ENCODE measurements around the gene IRS4.

The IRS4 gene

DNA sequence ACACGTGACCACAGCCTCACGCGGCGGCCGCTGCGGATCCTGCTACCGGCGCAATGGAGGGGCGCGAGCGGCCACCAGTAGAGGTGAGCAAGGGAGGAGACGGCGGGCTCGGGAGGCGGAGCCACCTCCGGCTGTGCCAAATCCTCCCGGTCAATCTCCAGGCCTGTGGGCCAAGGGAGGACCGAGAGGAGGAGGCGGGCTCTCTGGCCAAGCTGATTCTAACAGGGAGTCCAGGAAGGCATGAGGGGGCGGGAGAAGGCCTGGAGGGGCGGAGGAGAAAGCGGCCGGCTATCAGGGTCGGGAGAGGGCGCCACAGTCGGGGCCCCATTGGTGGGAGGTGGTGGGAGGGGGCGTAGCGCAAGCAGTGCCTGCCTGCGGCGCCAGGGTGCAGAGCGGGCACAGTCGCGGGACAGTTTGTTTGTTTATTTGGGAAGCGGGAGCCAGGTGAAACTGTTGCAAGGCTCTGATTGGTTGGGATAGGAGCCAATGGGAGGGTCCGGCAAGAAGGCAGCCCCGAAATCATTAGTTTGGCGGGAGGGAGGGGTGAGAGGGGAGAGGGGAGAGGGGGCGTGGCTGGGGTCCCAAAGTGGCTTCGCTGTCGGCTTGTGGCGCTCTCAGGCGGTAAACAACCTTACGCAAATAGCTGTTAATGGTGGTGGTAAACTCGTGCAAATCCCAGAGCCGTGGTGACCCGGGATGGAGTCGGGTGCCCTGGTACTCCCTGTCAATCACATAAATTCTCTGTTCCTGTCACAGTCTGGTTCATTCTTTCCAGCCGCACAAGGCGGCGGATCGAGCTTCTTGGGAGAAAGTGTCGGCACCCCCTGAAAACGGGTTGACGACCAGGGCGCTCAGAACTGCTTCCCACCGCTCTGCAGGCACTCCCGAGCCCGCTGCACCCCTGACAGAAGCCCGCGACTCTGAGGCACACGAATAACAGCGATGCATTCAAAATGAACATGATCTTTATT lies at the start of gene IRS4:
TSS of gene IRS4 (minus strand) at position 55 of the 971 bp plus-strand sequence.
- DNase-seq (ENCODE audit: low spot score) = no peak

- no peak for DNase-seq (ENCODE audit: low spot score)
Observed at GRCh38 chrX:108772549-108772948, 36.2 kb upstream of the IRS4 start.

DNA sequence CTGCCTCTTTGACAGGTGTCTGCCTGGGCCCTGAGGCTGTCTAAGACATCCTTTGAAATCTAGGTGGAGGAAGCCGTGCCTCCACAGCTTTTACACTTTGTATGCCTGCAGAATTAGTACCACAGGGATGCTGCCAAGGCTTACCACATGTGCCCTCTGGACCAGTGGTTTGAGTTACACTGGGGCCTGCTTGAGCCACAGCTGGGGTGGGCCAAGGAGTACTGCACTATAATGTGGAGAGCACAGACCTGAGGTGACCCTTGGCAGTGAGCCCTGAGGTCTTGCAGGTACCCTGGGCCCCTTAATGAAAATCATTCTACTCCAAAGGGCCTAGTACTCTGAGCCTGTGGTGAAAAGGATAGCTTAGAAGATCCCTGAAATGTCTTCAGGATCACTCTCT lies 27.2 kb upstream of the IRS4 start:
- DNase-seq (ENCODE audit: low spot score) = no peak

DNA sequence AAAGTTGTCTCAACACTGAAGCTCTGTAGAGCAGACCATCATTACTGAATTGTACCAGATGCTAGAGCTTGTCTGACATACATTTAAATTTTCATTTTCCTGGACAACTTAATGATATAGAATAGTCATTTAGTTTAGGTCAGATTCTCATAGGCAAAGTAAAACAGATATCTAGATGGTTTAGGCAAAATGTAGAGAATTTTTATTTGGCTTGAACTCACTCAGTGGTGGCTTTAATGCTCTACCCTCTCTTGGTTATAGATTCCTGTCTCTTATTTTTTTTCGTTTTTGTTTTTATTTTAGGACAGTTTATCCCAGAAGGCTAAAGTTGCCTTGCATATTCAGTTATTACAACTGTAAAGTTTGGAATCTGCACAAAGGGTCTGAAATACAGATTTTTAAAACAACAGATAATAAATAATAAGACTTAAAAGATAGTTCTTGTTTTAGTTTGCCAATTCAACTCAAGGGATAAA lies 4.0 kb upstream of the IRS4 start:
- DNase-seq (ENCODE audit: low spot score) = no peak

GRCh38 chrX:108737754-108738153 lies 1.4 kb upstream of the IRS4 start:
- DNase-seq (ENCODE audit: low spot score) = no peak

- DNase-seq (ENCODE audit: low spot score) = no peak
Observed at GRCh38 chrX:108735679-108736508, 469 bp downstream of the IRS4 start.

DNA sequence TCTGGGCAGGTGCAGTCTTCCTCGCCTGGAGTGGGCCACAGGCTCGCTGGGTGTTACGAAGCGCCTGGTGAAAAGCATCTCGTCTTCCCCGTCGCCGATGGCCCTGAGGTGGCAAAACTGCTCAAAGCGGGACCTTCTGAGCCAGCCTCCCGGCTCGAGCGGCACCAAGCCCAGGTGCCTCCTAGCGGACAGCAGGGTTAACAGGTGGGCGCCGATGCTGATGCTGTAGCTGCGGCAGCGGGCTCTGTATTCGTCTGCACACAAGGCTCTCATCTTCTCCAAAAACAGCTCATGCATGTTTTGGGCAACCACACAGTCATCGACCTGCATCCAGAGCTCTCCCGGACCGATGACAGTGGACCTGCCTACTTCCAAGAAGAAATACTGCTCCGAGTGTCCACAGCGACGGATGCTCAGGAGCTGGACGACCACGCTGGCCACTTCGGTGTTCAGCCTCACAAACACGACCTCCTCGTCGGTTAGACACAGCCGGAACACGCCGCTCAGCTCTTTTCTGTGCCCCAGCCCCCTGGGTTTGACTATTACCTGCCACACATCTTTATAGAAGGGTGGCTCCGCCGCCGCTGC lies 1.2 kb downstream of the IRS4 start:
- no peak for DNase-seq (ENCODE audit: low spot score)

- no peak for DNase-seq (ENCODE audit: low spot score)
Observed at GRCh38 chrX:108734426-108734825, 1.9 kb downstream of the IRS4 start.

DNA sequence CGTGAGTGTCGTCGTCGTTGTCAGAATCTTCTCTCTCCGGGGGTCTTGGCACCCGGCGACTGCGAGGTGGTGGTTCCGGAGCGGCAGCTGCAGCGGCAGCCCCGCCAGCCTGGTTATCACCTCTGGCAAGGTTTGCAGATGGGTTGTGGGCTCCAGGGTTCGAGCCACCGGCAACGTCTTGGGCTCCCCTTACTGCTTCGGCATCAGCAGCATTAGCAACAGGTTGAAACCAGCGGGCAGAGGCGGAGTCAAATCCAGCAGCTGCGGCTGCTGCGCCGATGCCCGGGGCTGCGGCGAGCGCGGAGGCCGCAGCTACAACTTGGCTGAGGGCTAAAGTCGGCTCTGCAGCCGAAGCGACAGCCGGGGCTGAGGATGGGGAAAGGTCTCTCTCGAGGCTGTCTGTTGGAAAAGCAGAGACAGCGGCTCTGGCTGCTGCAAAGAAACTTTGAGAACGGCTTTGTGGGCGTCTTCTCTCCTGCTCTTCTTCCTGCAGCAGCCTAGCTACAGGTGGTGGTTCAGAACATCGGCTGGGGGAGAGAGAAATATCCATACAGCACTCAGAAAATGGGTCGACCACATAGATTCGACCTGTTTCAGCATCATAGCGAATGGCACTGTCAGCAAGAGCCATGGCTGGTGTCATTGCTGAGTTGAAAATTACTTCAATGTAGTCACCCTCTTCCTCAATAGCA lies 3.6 kb downstream of the IRS4 start:
- DNase-seq (ENCODE audit: low spot score) = no peak

DNA sequence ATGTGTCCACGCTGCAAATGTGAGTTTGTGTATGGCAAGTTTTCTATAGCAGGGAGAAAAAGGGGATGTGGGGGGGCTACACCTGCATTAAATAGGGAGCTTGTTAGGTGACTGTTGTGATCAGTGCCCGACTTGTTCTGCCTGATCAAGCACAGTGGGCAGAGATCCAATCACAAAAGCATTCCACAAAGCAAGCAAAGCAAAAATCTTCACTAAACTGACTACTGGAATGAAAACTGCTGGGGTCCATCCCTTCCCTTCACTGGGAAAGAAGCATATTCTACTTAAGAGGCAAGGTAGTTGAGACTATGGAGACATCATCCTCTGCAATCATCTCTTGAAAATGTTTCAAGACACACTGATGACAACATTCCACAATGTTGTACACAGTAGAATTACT lies 5.2 kb downstream of the IRS4 start:
- no peak for DNase-seq (ENCODE audit: low spot score)

- DNase-seq (ENCODE audit: low spot score) = no peak
Observed at GRCh38 chrX:108726748-108727147, 9.6 kb downstream of the IRS4 start.

- DNase-seq (ENCODE audit: low spot score) = no peak
Observed at GRCh38 chrX:108722561-108722960, 13.8 kb downstream of the IRS4 start.

DNA sequence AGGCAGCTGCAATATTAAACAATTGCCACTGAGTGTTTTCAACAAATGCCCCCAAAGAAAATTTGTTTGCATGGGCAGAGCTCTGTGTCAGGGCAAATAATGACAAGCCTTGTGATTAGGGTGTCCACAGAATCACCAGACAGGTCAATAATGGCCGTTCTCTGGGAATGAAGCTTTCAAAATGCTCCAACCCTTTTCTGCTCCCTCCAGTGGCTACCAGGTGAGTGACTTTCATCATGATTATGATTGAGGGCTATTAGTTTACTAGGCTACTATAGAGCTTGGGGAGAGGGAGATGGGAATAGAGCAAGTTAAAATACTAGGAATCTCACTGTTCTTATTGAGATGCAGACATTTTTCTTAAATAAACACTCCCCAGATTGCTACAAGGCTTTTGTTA lies 23.5 kb downstream of the IRS4 start:
- no peak for DNase-seq (ENCODE audit: low spot score)

- DNase-seq (ENCODE audit: low spot score) = no peak
Observed at GRCh38 chrX:108704839-108705238, 31.5 kb downstream of the IRS4 start.

DNA sequence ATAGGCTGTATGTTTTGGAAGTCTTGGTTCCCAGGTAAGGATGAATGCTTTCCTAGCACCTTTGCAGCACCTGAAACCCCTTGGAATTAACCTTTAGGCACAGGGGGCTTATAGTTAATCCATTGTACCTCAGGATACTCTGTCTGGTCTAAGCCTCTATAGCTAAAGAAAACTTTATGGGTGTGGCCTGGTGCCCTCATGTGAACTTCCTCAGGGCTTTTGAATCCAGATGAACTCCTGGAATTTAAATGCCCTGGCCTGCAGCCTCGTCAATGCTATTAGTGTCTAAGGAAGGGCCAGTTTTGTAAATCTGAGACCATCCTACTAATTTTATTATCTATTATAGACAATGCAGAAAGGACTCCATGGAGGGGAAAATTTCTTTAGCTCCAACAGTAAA lies 33.8 kb downstream of the IRS4 start:
- DNase-seq (ENCODE audit: low spot score) = no peak

- DNase-seq (ENCODE audit: low spot score) = no peak
Observed at GRCh38 chrX:108701633-108702032, 34.7 kb downstream of the IRS4 start.

DNA sequence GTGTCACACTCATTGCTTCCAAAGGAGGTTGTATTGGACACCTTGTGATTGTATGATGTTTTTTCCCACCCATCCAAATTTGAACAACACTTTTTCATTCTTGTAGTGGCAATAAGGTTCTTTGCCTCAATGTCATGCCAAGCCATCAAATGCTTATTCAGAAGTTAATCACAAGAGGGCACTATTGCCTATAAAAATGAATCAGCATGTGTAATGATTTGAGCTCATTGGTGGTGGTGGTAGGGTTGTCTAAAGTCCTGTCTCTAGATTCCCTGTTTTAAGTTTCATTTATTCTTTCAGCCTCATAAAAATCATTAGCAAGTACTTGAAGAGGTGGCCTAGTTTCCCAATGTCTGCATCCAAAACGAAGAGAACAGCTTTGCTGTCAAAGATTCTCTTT lies 37.0 kb downstream of the IRS4 start:
- no peak for DNase-seq (ENCODE audit: low spot score)

DNA sequence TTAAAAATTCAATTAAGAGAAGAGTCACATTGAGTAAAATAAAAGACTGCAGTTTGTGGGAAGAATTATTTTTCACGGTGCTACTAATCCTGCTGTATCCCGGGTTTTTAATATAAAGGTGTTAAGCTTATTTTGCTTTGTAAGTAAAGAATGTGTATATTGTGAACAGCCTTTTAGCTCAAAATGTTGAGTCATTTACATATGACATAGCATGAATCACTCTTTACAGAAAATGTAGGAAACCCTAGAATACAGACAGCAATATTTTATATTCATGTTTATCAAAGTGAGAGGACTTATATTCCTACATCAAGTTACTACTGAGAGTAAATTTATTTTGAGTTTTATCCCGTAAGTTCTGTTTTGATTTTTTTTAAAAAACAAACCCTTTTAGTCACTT lies 39.7 kb downstream of the IRS4 start:
- DNase-seq (ENCODE audit: low spot score) = no peak

Measured in CD4-positive, alpha-beta T cell treated with Interleukin-6 at 100 ng/mL for 8 hours (primary cell).